SK-N-SH (cell line): ENCODE data around the gene KIAA0319L. TPM values are rescaled to one million over a fixed set of nuclear protein-coding genes. Genes with fewer than 3 reads are reported as not detected.

Experiments
- CTCF ChIA-PET: fragments of 300-600, 350-600 bp; formaldehyde crosslinking; extraction: SDS; loops from one replicate; lab custom pipeline; 2021; lab: Yijun Ruan, JAX
- POLR2A ChIA-PET: fragments of 350-600 bp; sonication (Branson Sonifier 250); formaldehyde crosslinking; extraction: SDS; loops from one replicate; lab custom pipeline; 2020; ENCODE audit warnings: antibody characterized with exemption, inconsistent platforms; lab: Yijun Ruan, JAX
- DNase-seq: peaks from one replicate; pipeline ENCODE4 v3.0.0; 2012
- H2AFZ ChIP-seq: fragments of 200-600 bp; sonication (generic); 2 replicates; pipeline ENCODE4 v1.8.1; 2016; ENCODE audit warnings: antibody characterized with exemption, mild to moderate bottlenecking, low read depth
- H3F3A ChIP-seq: fragments of 200-600 bp; sonication (generic); replicated peaks from 2 replicates; pipeline ENCODE3; 2016; ENCODE audit warnings: antibody characterized with exemption, mild to moderate bottlenecking; ENCODE audit not compliant: insufficient read depth
- H3K27ac ChIP-seq, 2 experiments: fragments of 200-500 bp in 1 of 2; fragments of 200-600 bp in 1 of 2; sonication (Bioruptor generic) in 1 of 2; sonication (generic), shearing (Covaris generic) in 1 of 2; 2 replicates each; pipeline versions ENCODE4 v1.5.1 to v1.6.1; 2014 to 2016; ENCODE audit warnings: low read depth in 2 of 2, inconsistent platforms in 1 of 2, low read length in 1 of 2, mild to moderate bottlenecking in 1 of 2, mixed read lengths in 1 of 2
- H3K27me3 ChIP-seq: fragments of 200-600 bp; sonication (generic), shearing (Covaris generic); 2 replicates; pipeline ENCODE4 v1.6.1; 2016; ENCODE audit warnings: mixed run types; ENCODE audit not compliant: insufficient read depth
- H3K36me3 ChIP-seq, 2 experiments: fragments of 200-500 bp in 1 of 2; fragments of 200-600 bp in 1 of 2; sonication (Bioruptor generic) in 1 of 2; sonication (generic) in 1 of 2; replicated peaks in 1 of 2; 2 replicates each; pipeline versions ENCODE3 to v1.5.1; 2014 to 2016; ENCODE audit warnings: low read length in 1 of 2, mild to moderate bottlenecking in 1 of 2; ENCODE audit not compliant: insufficient read depth in 2 of 2, control insufficient read depth in 1 of 2
- H3K4me1 ChIP-seq, 2 experiments: fragments of 200-500 bp in 1 of 2; fragments of 200-600 bp in 1 of 2; sonication (Bioruptor generic) in 1 of 2; sonication (generic), shearing (Covaris generic) in 1 of 2; 2 replicates each; pipeline versions ENCODE4 v1.5.1 to v1.6.1; 2014 to 2016; ENCODE audit warnings: low read depth in 1 of 2, low read length in 1 of 2, mixed run types in 1 of 2; ENCODE audit not compliant: insufficient read depth in 2 of 2, control insufficient read depth in 1 of 2
- H3K4me2 ChIP-seq: fragments of 200-600 bp; sonication (generic), shearing (Covaris generic); 2 replicates; pipeline ENCODE4 v1.6.1; 2017; ENCODE audit warnings: mixed run types
- H3K4me3 ChIP-seq, 2 experiments: fragments of 200-500 bp in 1 of 2; fragments of 200-600 bp in 1 of 2; sonication (Bioruptor generic) in 1 of 2; sonication (generic), shearing (Covaris generic) in 1 of 2; 2 replicates each; pipeline versions ENCODE4 v1.5.1 to v1.8.1; 2014 to 2016; ENCODE audit warnings: low read depth in 2 of 2, inconsistent platforms in 1 of 2, low read length in 1 of 2, mild to moderate bottlenecking in 1 of 2, mixed read lengths in 1 of 2, moderate library complexity in 1 of 2
- H3K79me2 ChIP-seq: fragments of 200-600 bp; sonication (generic); 2 replicates; pipeline ENCODE4 v1.8.1; 2017; ENCODE audit warnings: mild to moderate bottlenecking; ENCODE audit not compliant: insufficient read depth
- H3K9ac ChIP-seq: fragments of 200-600 bp; sonication (generic); 2 replicates; pipeline ENCODE4 v1.6.1; 2017; ENCODE audit warnings: mixed run types
- H3K9me2 ChIP-seq: fragments of 200-600 bp; sonication (generic); 2 replicates; pipeline ENCODE4 v1.6.1; 2017; ENCODE audit warnings: mixed run types
- H3K9me3 ChIP-seq: fragments of 200-600 bp; sonication (generic); 2 replicates; pipeline ENCODE4 v1.6.1; 2017; ENCODE audit warnings: mixed run types, mild to moderate bottlenecking, moderate library complexity
- H4K20me1 ChIP-seq: fragments of 200-600 bp; sonication (generic); 2 replicates; pipeline ENCODE4 v1.6.1; 2017; ENCODE audit warnings: mild to moderate bottlenecking, mixed run types; ENCODE audit not compliant: insufficient read depth
- CHD2 ChIP-seq: fragments of 150-350 bp; IDR thresholded peaks from 2 replicates; pipeline ENCODE4 v1.6.1; 2018; ENCODE audit warnings: low read length; ENCODE audit not compliant: partially characterized antibody
- FOXM1 ChIP-seq: IDR thresholded peaks from 2 replicates; pipeline ENCODE4 v1.4.0; 2012; ENCODE audit warnings: low read depth, mild to moderate bottlenecking
- GATA2 ChIP-seq: sonication (generic); formaldehyde crosslinking; IDR thresholded peaks from 2 replicates; pipeline ENCODE4 v1.5.0; 2020; ENCODE audit warnings: mild to moderate bottlenecking, missing genetic modification reagents
- MXI1 ChIP-seq: IDR thresholded peaks from 2 replicates; pipeline ENCODE4 v1.6.1; 2012; ENCODE audit warnings: mild to moderate bottlenecking, low read depth, low read length, improper control_type of control experiment
- NFIC ChIP-seq: IDR thresholded peaks from 2 replicates; pipeline ENCODE4 v1.4.0; 2012; ENCODE audit warnings: borderline replicate concordance
- POLR2AphosphoS5 ChIP-seq: IDR thresholded peaks from 2 replicates; pipeline ENCODE4 v1.6.1; 2012; ENCODE audit warnings: low read depth, low read length
- RAD21 ChIP-seq: IDR thresholded peaks from 2 replicates; pipeline ENCODE4 v1.6.1; 2012; ENCODE audit warnings: mild to moderate bottlenecking, low read length
- RFX5 ChIP-seq: IDR thresholded peaks from 2 replicates; pipeline ENCODE4 v1.6.1; 2012; ENCODE audit warnings: mild to moderate bottlenecking, improper control_type of control experiment, low read length
- RXRA ChIP-seq: IDR thresholded peaks from 2 replicates; pipeline ENCODE4 v1.4.0; 2012; ENCODE audit warnings: low read depth, mild to moderate bottlenecking, borderline replicate concordance
- TAF1 ChIP-seq: IDR thresholded peaks from 2 replicates; pipeline ENCODE4 v1.6.1; 2012; ENCODE audit warnings: low read depth, mild to moderate bottlenecking, low read length, moderate library complexity, borderline replicate concordance
- YY1 ChIP-seq: IDR thresholded peaks from 2 replicates; pipeline ENCODE4 v1.4.0; 2012; ENCODE audit warnings: low read depth, mild to moderate bottlenecking
- WGBS: methylation state at CpG from one replicate; pipeline ENCODE4 v1.1.6; 2017; ENCODE audit warnings: low lambda C conversion rate; 5-methylcytosine and 5-hydroxymethylcytosine counted together
- polyA plus RNA-seq, 3 experiments: library from polyadenylated mRNA; depleted of rRNA; stranded (reverse); fragments of >200 nt; gene quantifications; 2 replicates each; pipeline ENCODE4 v1.2.3, GENCODE V29; 2012
- TF ChIP-seq, protein P1 (sequence below): fragments of 150-350 bp; IDR thresholded peaks from 2 replicates; pipeline ENCODE4 v1.6.1; 2017; ENCODE audit warnings: antibody characterized with exemption, low read length, low read depth, borderline replicate concordance

KIAA0319L gene
- polyA plus RNA-seq, 1 of the 3 experiments (the other 2 are of a cell fraction), result 51.9 TPM

DNA sequence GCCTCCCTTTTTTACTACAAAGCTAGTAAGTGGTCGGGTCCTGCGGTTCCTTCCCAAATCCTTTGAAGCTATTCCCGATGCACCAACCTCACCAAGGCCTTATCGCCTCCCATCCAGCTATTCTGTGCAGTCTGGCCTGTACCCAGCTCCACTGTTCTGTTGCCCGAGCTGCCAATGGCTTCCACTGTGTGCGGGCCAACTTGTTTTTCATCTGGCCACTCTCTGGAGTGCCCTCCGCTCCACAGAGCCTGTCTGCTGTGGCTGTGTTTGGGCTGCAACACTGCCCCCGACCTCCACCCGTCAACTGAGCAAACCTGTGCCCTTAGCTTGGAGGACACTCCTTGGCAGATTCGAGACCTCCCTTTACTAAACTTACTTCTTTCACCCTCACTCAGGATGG lies 125.0 kb downstream of the KIAA0319L start:
- Histone ChIP-seq H3K9ac (no peak overlapping the region), H3K27me3 (no peaks in the 10 kb centered on the region), H3F3A (no peaks in the 10 kb centered on the region), H3K9me3 (no peaks in the 10 kb centered on the region), H3K4me3 (no peak overlapping the region), H2AFZ (no peak overlapping the region), H3K27ac (no peak overlapping the region), H3K4me1 (peaks cover 0 to 7% of the 10 kb centered on the region in 2 experiments; a peak in 1 of 4 replicates), H3K79me2 (no peaks in the 10 kb centered on the region), H3K36me3 (peaks cover 11 to 47% of the 10 kb centered on the region in 2 experiments), H4K20me1 (no peaks in the 10 kb centered on the region), H3K9me2 (no peaks in the 10 kb centered on the region), H3K4me2 (no peak overlapping the region)
- ChIA-PET CTCF (interaction anchor here (0.7 to 1.5 kb wide), 5 partner anchors 9 to 295 kb away, joined by 3 to 4 read pairs (median 3); no protein-coding TSS in a partner anchor), POLR2A (no interaction called here)
- 96% methylated on average over 9 of the region's 10 CpGs for WGBS
- TF ChIP-seq NFIC, result no peak
- no peak for TF ChIP-seq YY1
- TF ChIP-seq RFX5, result no peak
- no peak for TF ChIP-seq TAF1
- no peak for TF ChIP-seq RAD21
- TF ChIP-seq FOXM1, result no peak
- TF ChIP-seq, protein P1, sequence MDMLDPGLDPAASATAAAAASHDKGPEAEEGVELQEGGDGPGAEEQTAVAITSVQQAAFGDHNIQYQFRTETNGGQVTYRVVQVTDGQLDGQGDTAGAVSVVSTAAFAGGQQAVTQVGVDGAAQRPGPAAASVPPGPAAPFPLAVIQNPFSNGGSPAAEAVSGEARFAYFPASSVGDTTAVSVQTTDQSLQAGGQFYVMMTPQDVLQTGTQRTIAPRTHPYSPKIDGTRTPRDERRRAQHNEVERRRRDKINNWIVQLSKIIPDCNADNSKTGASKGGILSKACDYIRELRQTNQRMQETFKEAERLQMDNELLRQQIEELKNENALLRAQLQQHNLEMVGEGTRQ, result no peak
- TF ChIP-seq POLR2AphosphoS5, result no peak
- no peak for TF ChIP-seq RXRA
- no peak for TF ChIP-seq MXI1
- TF ChIP-seq CHD2, result no peak
- DNase-seq, result no peak

DNA sequence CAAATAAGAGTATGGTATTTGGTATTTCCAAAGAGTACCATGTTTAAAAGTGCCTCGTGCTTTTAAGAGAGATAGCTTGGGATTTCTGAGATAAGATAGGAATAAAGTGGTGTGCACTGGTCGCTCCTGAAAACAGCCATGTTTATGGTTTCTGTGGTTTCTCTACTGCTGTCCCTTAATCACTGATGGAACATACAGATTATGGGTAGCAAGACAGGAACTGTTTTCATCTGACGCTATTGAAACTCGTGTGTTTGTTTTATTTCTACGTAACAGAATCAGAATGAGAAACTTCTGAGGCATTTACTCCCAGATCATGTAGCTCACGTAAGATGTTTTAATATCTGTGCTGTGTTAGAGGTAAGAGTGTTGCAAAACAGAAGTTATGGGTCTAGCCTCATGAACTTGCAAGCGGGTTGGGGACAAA lies 126.0 kb downstream of the KIAA0319L start:
- peak overlapping the region in 1 of 2 experiments; percentile 34; a peak in 2 of 4 replicates for H3K27ac ChIP-seq
- no peak overlapping the region for H2AFZ ChIP-seq
- no peaks in the 10 kb centered on the region for H3K9me2 ChIP-seq
- H3K9me3 ChIP-seq, result no peaks in the 10 kb centered on the region
- no peaks in the 10 kb centered on the region for H3K79me2 ChIP-seq
- no peaks in the 10 kb centered on the region for H3K27me3 ChIP-seq
- H3K9ac ChIP-seq, result no peak overlapping the region
- DNase-seq, result peak; percentile 52
- peaks cover 0 to 7% of the 10 kb centered on the region in 2 experiments; a peak in 1 of 4 replicates for H3K4me1 ChIP-seq
- 66% methylated on average over 7 of the region's 7 CpGs for WGBS
- ChIA-PET CTCF (interaction anchor here (1.1 to 1.5 kb wide), 4 partner anchors 11 to 296 kb away, joined by 3 to 4 read pairs (median 4); no protein-coding TSS in a partner anchor), POLR2A (no interaction called here)
- TF ChIP-seq GATA2 (CRISPR knock-in tag) (peak; percentile 40; the same call in 1 of the 2 replicates), FOXM1 (no peak)
- no peak overlapping the region for H3K4me2 ChIP-seq
- H3K36me3 ChIP-seq, result peaks cover 13 to 45% of the 10 kb centered on the region in 2 experiments
- peaks cover under 1% of the 10 kb centered on the region for H3F3A ChIP-seq
- H3K4me3 ChIP-seq, result no peak overlapping the region
- no peaks in the 10 kb centered on the region for H4K20me1 ChIP-seq
